Measurements from ENCODE around the gene FAM210A. TPM values are rescaled to one million over a fixed set of nuclear protein-coding genes. Genes with fewer than 3 reads are reported as not detected.

Gene FAM210A
- polyA plus RNA-seq, 1 donor (not counting 4 experiments of a cell fraction or from before 2014, with no cell fraction given), result 31.7 TPM

- no peak overlapping the region for H3K4me2 ChIP-seq (ENCODE audit: control insufficient read depth, extremely low read depth, insufficient read depth, low read depth, low read length)
- H3K4me3 ChIP-seq (ENCODE audit: control insufficient read depth in 2 of 3, extremely low read depth in 1 of 3, insufficient read depth in 2 of 3, low read depth in 1 of 3, low read length in 3 of 3), result no peak overlapping the region
- H2AFZ ChIP-seq (ENCODE audit: control insufficient read depth, low read length), result no peak overlapping the region
- TF ChIP-seq, protein P1, sequence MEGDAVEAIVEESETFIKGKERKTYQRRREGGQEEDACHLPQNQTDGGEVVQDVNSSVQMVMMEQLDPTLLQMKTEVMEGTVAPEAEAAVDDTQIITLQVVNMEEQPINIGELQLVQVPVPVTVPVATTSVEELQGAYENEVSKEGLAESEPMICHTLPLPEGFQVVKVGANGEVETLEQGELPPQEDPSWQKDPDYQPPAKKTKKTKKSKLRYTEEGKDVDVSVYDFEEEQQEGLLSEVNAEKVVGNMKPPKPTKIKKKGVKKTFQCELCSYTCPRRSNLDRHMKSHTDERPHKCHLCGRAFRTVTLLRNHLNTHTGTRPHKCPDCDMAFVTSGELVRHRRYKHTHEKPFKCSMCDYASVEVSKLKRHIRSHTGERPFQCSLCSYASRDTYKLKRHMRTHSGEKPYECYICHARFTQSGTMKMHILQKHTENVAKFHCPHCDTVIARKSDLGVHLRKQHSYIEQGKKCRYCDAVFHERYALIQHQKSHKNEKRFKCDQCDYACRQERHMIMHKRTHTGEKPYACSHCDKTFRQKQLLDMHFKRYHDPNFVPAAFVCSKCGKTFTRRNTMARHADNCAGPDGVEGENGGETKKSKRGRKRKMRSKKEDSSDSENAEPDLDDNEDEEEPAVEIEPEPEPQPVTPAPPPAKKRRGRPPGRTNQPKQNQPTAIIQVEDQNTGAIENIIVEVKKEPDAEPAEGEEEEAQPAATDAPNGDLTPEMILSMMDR (optimal IDR thresholded peaks at IDR 0.05 in 1 of 3, IDR thresholded peaks at IDR 0.05 in 1 of 3, conservative IDR thresholded peaks at IDR 0.05 in 1 of 3; ENCODE audit: extremely low read depth in 1 of 3, insufficient read depth in 2 of 3, low read length in 3 of 3), result no peak
- TF ChIP-seq EZH2 (IDR thresholded peaks at IDR 0.05; ENCODE audit: low read length), result no peak
- H3K4me1 ChIP-seq (ENCODE audit: control insufficient read depth, extremely low read depth, insufficient read depth, low read length), result no peaks in the 10 kb centered on the region
- no peak overlapping the region for H3K27ac ChIP-seq (ENCODE audit: control insufficient read depth, insufficient read depth, low read length)
- dilution Hi-C loops (cut with MboI; ENCODE audit: extremely low pct_ligation_motif_present, low sequenced_read_pairs), result loop anchor here (25.0 kb wide), 1 partner anchor 414 kb away; the partner anchor contains the start of gene LDLRAD4
- no peaks in the 10 kb centered on the region for H3K9me3 ChIP-seq (ENCODE audit: control insufficient read depth, low read depth, low read length)
- DNase-seq (ENCODE audit: low read depth, low spot score), result no peak
- no peaks in the 10 kb centered on the region for H3K9me1 ChIP-seq (ENCODE audit: control insufficient read depth, extremely low read depth, insufficient read depth, low read length)
- no peaks in the 10 kb centered on the region for H4K20me1 ChIP-seq (ENCODE audit: control insufficient read depth, extremely low read depth, insufficient read depth, low read length)
- FAIRE-seq, result no peak
- H3K79me2 ChIP-seq (ENCODE audit: control insufficient read depth, insufficient read depth, low read length), result no peaks in the 10 kb centered on the region
- no peaks in the 10 kb centered on the region for H3K36me3 ChIP-seq (ENCODE audit: control insufficient read depth in 2 of 2, extremely low read depth in 1 of 2, insufficient read depth in 2 of 2, low read length in 2 of 2)
- H3K27me3 ChIP-seq (ENCODE audit: control insufficient read depth, extremely low read depth, insufficient read depth, low read length), result no peaks in the 10 kb centered on the region
- H3K9ac ChIP-seq (ENCODE audit: control insufficient read depth, extremely low read depth, insufficient read depth, low read length), result no peak overlapping the region
Observed at GRCh38 chr18:13625843-13626543, 100.4 kb downstream of the FAM210A start.

GRCh38 chr18:13625355-13625754 lies 101.0 kb downstream of the FAM210A start:
- no peaks in the 10 kb centered on the region for H3K4me1 ChIP-seq (ENCODE audit: control insufficient read depth, extremely low read depth, insufficient read depth, low read length)
- dilution Hi-C loops (cut with MboI; ENCODE audit: extremely low pct_ligation_motif_present, low sequenced_read_pairs), result loop anchor here (25.0 kb wide), 1 partner anchor 413 kb away; the partner anchor contains the start of gene LDLRAD4
- H3K36me3 ChIP-seq (ENCODE audit: control insufficient read depth in 2 of 2, extremely low read depth in 1 of 2, insufficient read depth in 2 of 2, low read length in 2 of 2), result no peaks in the 10 kb centered on the region
- DNase-seq (ENCODE audit: low read depth, low spot score) (no peak), FAIRE-seq (no peak)
- no peaks in the 10 kb centered on the region for H3K27me3 ChIP-seq (ENCODE audit: control insufficient read depth, extremely low read depth, insufficient read depth, low read length)
- no peak overlapping the region for H3K4me3 ChIP-seq (ENCODE audit: control insufficient read depth in 2 of 3, extremely low read depth in 1 of 3, insufficient read depth in 2 of 3, low read depth in 1 of 3, low read length in 3 of 3)
- H3K9me1 ChIP-seq (ENCODE audit: control insufficient read depth, extremely low read depth, insufficient read depth, low read length), result no peaks in the 10 kb centered on the region
- H3K4me2 ChIP-seq (ENCODE audit: control insufficient read depth, extremely low read depth, insufficient read depth, low read depth, low read length), result no peak overlapping the region
- no peaks in the 10 kb centered on the region for H3K79me2 ChIP-seq (ENCODE audit: control insufficient read depth, insufficient read depth, low read length)
- no peaks in the 10 kb centered on the region for H4K20me1 ChIP-seq (ENCODE audit: control insufficient read depth, extremely low read depth, insufficient read depth, low read length)
- no peak overlapping the region for H2AFZ ChIP-seq (ENCODE audit: control insufficient read depth, low read length)
- no peaks in the 10 kb centered on the region for H3K9me3 ChIP-seq (ENCODE audit: control insufficient read depth, low read depth, low read length)
- H3K27ac ChIP-seq (ENCODE audit: control insufficient read depth, insufficient read depth, low read length), result no peak overlapping the region
- no peak overlapping the region for H3K9ac ChIP-seq (ENCODE audit: control insufficient read depth, extremely low read depth, insufficient read depth, low read length)
- no peak for TF ChIP-seq EZH2 (IDR thresholded peaks at IDR 0.05; ENCODE audit: low read length)
- TF ChIP-seq, protein P1 (optimal IDR thresholded peaks at IDR 0.05 in 1 of 3, IDR thresholded peaks at IDR 0.05 in 1 of 3, conservative IDR thresholded peaks at IDR 0.05 in 1 of 3; ENCODE audit: extremely low read depth in 1 of 3, insufficient read depth in 2 of 3, low read length in 3 of 3), result no peak

Data from keratinocyte (primary cell).